ENCODE data around the gene CSNK1G3.
"Not testable (repeated sequence)": the region's sequence is repeated elsewhere in the genome, so short reads cannot be mapped to it uniquely, and the experiment has no call there.

The CSNK1G3 gene

DNA sequence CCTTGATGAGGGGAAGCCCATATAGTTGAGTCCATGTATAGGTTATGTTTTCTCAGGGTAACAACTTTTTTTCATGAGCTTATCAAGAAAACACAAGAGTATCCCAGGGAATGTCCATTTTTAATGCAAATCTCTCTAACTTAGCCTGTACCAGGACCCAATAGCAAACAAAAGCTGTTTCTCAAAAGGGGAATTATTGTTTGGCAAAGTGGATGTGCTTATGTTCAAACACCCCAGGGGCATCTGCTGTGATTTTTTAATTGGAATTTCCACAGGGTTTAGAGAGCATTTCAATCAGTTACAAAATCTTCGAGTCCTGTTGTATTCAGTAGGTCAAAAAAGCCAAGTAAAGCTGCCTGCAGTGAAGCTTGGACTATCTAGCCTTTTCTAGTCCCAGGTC is 33.4 kb upstream of the CSNK1G3 start:
- TF ChIP-seq, protein P1, sequence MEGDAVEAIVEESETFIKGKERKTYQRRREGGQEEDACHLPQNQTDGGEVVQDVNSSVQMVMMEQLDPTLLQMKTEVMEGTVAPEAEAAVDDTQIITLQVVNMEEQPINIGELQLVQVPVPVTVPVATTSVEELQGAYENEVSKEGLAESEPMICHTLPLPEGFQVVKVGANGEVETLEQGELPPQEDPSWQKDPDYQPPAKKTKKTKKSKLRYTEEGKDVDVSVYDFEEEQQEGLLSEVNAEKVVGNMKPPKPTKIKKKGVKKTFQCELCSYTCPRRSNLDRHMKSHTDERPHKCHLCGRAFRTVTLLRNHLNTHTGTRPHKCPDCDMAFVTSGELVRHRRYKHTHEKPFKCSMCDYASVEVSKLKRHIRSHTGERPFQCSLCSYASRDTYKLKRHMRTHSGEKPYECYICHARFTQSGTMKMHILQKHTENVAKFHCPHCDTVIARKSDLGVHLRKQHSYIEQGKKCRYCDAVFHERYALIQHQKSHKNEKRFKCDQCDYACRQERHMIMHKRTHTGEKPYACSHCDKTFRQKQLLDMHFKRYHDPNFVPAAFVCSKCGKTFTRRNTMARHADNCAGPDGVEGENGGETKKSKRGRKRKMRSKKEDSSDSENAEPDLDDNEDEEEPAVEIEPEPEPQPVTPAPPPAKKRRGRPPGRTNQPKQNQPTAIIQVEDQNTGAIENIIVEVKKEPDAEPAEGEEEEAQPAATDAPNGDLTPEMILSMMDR (IDR thresholded peaks at IDR 0.05; ENCODE audit: borderline replicate concordance, control extremely low read depth, extremely low read depth, insufficient read depth, missing control alignments) = no peak
- in situ Hi-C loops (cut with MboI; ENCODE audit: low sequenced_read_pairs, unreplicated experiment) = no loop called here
- no peak for DNase-seq (ENCODE audit: low spot score)

DNA sequence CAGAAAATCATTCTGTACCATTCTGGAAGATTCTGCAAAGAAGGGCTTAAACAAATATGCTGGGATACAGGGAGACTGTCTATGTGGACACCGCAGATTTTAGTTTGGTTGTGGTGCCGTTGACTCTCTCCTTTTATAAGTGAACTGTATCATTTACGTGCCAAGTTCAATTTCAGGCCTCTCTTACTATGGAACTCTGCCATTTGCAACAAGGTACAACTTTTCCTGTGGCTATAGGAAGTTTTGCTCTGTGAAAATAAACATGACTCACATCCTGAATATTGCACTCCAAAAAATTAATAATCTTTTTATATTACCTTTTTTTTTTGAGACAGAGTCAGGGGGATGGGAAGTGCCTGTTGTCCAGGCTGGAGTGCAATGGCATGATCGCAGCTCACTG is 29.7 kb upstream of the CSNK1G3 start:
- TF ChIP-seq, protein P1 (IDR thresholded peaks at IDR 0.05; ENCODE audit: borderline replicate concordance, control extremely low read depth, extremely low read depth, insufficient read depth, missing control alignments) = no peak
- in situ Hi-C loops (cut with MboI; ENCODE audit: low sequenced_read_pairs, unreplicated experiment) = no loop called here
- no peak for DNase-seq (ENCODE audit: low spot score)

- TF ChIP-seq, protein P1 (IDR thresholded peaks at IDR 0.05; ENCODE audit: borderline replicate concordance, control extremely low read depth, extremely low read depth, insufficient read depth, missing control alignments) = no peak
- in situ Hi-C loops (cut with MboI; ENCODE audit: low sequenced_read_pairs, unreplicated experiment) = no loop called here
- no peak for DNase-seq (ENCODE audit: low spot score)
Observed at GRCh38 chr5:123483446-123484077, 28.4 kb upstream of the CSNK1G3 start.

DNA sequence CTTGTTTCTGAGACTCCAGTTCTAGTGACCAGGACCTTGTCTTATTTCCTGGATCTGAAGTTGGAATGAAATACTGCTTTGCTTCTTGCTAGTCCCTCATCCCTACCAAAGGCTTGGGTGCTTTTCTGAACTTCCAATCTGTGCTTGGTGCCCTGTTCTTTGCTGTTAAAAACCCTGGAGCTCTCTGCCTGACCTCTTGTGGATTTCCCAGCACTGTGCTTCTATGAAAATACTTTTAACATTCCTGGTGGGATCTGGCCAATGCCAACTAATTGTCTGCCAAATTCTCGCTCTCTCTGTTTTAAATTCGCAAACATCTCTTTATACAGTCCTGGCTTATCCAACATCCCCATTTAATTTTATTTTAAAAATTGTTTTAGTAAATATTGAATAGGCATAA is 26.7 kb upstream of the CSNK1G3 start:
- TF ChIP-seq, protein P1 (IDR thresholded peaks at IDR 0.05; ENCODE audit: borderline replicate concordance, control extremely low read depth, extremely low read depth, insufficient read depth, missing control alignments) = no peak
- in situ Hi-C loops (cut with MboI; ENCODE audit: low sequenced_read_pairs, unreplicated experiment) = no loop called here

DNA sequence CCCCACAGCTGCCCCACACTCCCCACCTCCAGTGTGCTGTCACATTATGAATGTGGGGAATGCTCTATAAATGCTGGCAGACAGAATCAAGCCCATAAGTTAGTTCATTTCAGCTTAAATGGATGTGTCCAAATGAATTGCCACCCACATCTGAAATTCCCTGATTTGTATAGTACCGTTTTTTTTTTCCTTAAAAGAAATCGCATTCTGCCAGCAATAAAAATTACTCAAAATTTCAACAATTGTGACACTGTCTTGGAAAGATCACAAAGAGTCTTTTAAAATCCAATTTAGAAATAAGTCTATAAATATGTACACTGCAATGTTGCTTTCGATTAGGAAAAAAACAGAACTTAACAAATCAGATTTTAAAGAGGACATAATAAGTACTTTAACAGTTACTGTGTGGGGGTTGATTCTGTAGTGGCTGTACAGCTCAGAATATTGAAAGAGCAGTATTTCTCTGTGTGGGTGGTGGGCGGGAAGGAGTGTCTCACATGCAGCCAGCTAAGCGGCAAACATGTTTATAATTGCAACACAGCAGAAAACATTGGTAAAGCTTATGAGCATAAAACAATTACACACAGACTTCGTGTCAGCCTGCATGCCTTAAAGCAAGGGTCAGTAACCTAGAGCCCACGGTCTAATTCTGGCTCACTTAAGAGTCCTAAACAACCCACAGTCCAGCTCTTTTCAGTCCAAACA is 24.9 kb upstream of the CSNK1G3 start:
- TF ChIP-seq, protein P1 (IDR thresholded peaks at IDR 0.05; ENCODE audit: borderline replicate concordance, control extremely low read depth, extremely low read depth, insufficient read depth, missing control alignments) = no peak
- in situ Hi-C loops (cut with MboI; ENCODE audit: low sequenced_read_pairs, unreplicated experiment) = no loop called here
- no peak for DNase-seq (ENCODE audit: low spot score)

More for the DNA sequence above, 26.7 kb upstream of the CSNK1G3 start:
- no peak for DNase-seq (ENCODE audit: low spot score)

DNA sequence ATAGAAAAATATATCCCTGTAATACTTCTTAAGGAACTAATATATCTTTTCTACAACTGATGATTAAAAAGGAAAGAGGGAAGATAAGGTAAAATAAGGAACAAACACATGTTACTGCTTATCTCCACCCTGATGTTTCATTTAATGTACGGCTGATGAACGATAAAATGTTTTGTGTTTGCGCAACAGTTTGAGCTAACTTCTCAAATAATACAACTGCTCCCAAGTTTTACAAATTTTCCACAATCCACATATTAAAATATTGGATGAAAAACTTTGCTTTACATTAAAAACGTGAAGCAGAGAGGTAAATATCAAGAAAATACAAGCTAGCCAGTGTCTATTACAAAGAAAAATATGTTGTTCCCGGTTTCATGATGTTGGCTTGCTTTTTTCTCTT is 21.0 kb upstream of the CSNK1G3 start:
- DNase-seq (ENCODE audit: low spot score) = no peak
- in situ Hi-C loops (cut with MboI; ENCODE audit: low sequenced_read_pairs, unreplicated experiment) = no loop called here
- TF ChIP-seq, protein P1 (IDR thresholded peaks at IDR 0.05; ENCODE audit: borderline replicate concordance, control extremely low read depth, extremely low read depth, insufficient read depth, missing control alignments) = no peak

DNA sequence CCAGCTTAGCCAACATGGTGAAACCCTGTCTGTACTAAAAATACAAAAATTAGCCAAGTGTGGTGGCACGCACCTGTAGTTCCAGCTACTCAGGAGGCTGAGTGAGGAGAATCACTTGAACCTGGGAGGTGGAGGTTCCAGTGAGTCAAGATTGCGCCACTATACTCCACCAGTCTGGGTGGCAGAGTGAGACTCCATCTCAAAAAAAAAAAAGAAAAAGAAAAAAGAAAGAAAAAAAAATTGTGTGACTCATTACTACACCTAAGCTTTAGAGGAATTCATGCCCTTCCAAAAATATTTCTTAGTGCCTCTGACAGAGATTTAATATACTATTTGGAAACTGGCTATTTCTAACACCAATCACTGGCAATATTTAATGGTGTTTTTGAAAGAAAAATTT is 16.8 kb upstream of the CSNK1G3 start:
- in situ Hi-C loops (cut with MboI; ENCODE audit: low sequenced_read_pairs, unreplicated experiment); DNase-seq (ENCODE audit: low spot score): not testable (repeated sequence)

All from GM13976 (cell line).